ENCODE measurements around the gene TJP2. TPM values are rescaled to one million over a fixed set of nuclear protein-coding genes. Genes with fewer than 3 reads are reported as not detected.
A peak's percentile ranks its signal among the peaks of the same experiment; 100 is the strongest.

The TJP2 gene
- total RNA-seq, 1 donor from 2014 or later, result 123 TPM

- DNase-seq (no peak), ATAC-seq (peak; percentile 62)
- intact Hi-C loops (cut with micrococcal nuclease), result no loop called here
These were observed 133.5 kb downstream of the TJP2 start for GRCh38 chr9:69307446-69308205.

GRCh38 chr9:69308206-69308931 lies 134.3 kb downstream of the TJP2 start:
- ATAC-seq (no peak), DNase-seq (no peak)
- intact Hi-C loops (cut with micrococcal nuclease), result no loop called here

- DNase-seq (no peak), ATAC-seq (no peak)
- intact Hi-C loops (cut with micrococcal nuclease), result no loop called here
These were observed 139.1 kb downstream of the TJP2 start for GRCh38 chr9:69313175-69313574.

GRCh38 chr9:69314547-69314946 lies 140.5 kb downstream of the TJP2 start:
- ATAC-seq (no peak), DNase-seq (no peak)
- intact Hi-C loops (cut with micrococcal nuclease), result no loop called here

- ATAC-seq (no peak), DNase-seq (no peak)
- intact Hi-C loops (cut with micrococcal nuclease), result no loop called here
These were observed 143.0 kb downstream of the TJP2 start for GRCh38 chr9:69317081-69317480.

- DNase-seq (no peak), ATAC-seq (no peak)
- intact Hi-C loops (cut with micrococcal nuclease), result no loop called here
These were observed 143.8 kb downstream of the TJP2 start for GRCh38 chr9:69317894-69318293.

- ATAC-seq (no peak), DNase-seq (no peak)
- intact Hi-C loops (cut with micrococcal nuclease), result no loop called here
These were observed 145.4 kb downstream of the TJP2 start for GRCh38 chr9:69319324-69320025.

- intact Hi-C loops (cut with micrococcal nuclease), result no loop called here
- DNase-seq (no peak), ATAC-seq (no peak)
These were observed 148.2 kb downstream of the TJP2 start for GRCh38 chr9:69322256-69322655.

GRCh38 chr9:69323861-69324260 lies 149.8 kb downstream of the TJP2 start:
- no peak for ATAC-seq
- intact Hi-C loops (cut with micrococcal nuclease), result no loop called here
- no peak for DNase-seq

Other genes with a start within 250 kb of the TJP2 start
- not detected for gene PRKACG, start 160.2 kb upstream of the TJP2 start, total RNA-seq
- gene FXN, start 138.5 kb upstream of the TJP2 start, total RNA-seq, result 35.8 TPM
- gene ENTREP1, start 150.9 kb downstream of the TJP2 start, total RNA-seq, result 21.3 TPM